OCI-LY3 (cell line): ENCODE results near the gene TSPAN8.
"Not testable (repeated sequence)": the region's sequence is repeated elsewhere in the genome, so short reads cannot be mapped to it uniquely, and the experiment has no call there.

ENCODE experiments used
- H2AFZ ChIP-seq: fragments of 200-600, 300-600 bp; shearing (Covaris generic); 2 replicates; pipeline ENCODE4 v1.6.0; 2014; ENCODE audit warnings: antibody characterized with exemption, low read depth, low read length
- H3K27ac ChIP-seq: fragments of 200-600, 300-600 bp; sonication (generic); 2 replicates; pipeline ENCODE4 v1.5.1; 2014; ENCODE audit warnings: mild to moderate bottlenecking, low read length, moderate library complexity, mixed read lengths
- H3K27me3 ChIP-seq: fragments of 200-600, 300-600 bp; sonication (generic); 2 replicates; pipeline ENCODE4 v1.6.1; 2014; ENCODE audit warnings: low read depth, low read length, mixed read lengths
- H3K36me3 ChIP-seq: fragments of 200-600, 300-600 bp; sonication (generic); replicated peaks from 2 replicates; pipeline ENCODE3; 2014; ENCODE audit warnings: low read depth, low read length, mixed read lengths
- H3K4me1 ChIP-seq: fragments of 300-600, 200-600 bp; sonication (generic); 2 replicates; pipeline ENCODE4 v1.6.1; 2014; ENCODE audit warnings: low read length, mixed read lengths
- H3K4me2 ChIP-seq: fragments of 200-600, 300-600 bp; sonication (generic); 2 replicates; pipeline ENCODE4 v1.6.1; 2014; ENCODE audit warnings: low read length, mixed read lengths
- H3K4me3 ChIP-seq: fragments of 300-600, 200-600 bp; sonication (generic); 2 replicates; pipeline ENCODE4 v1.5.1; 2014; ENCODE audit warnings: antibody characterized with exemption, mild to moderate bottlenecking, low read length, moderate library complexity
- H3K79me2 ChIP-seq: fragments of 300-600, 200-600 bp; shearing (Covaris generic); 2 replicates; pipeline ENCODE4 v1.6.1; 2014; ENCODE audit warnings: mild to moderate bottlenecking, low read length, mixed read lengths
- H3K9ac ChIP-seq: fragments of 300-600, 200-600 bp; shearing (Covaris generic); 2 replicates; pipeline ENCODE4 v1.6.0; 2014; ENCODE audit warnings: mild to moderate bottlenecking, low read length, moderate library complexity
- H3K9me3 ChIP-seq: fragments of 200-600, 300-600 bp; shearing (Covaris generic); 2 replicates; pipeline ENCODE4 v1.6.1; 2014; ENCODE audit warnings: low read length, mixed read lengths; ENCODE audit not compliant: insufficient read depth
- H4K20me1 ChIP-seq: fragments of 200-600, 300-600 bp; sonication (generic); 2 replicates; pipeline ENCODE4 v1.6.1; 2016; ENCODE audit warnings: low read length, mixed read lengths; ENCODE audit not compliant: insufficient read depth
- CTCF ChIP-seq: fragments of 200-600, 300-600 bp; sonication (generic); IDR thresholded peaks from 2 replicates; pipeline ENCODE4 v1.5.1; 2014; ENCODE audit warnings: antibody characterized with exemption, low read length, low read depth
- EZH2phosphoT487 ChIP-seq: fragments of 200-600 bp; shearing (Covaris generic); IDR thresholded peaks from 2 replicates; pipeline ENCODE4 v1.6.1; 2018; ENCODE audit warnings: antibody characterized with exemption, mixed run types, low read depth

Gene TSPAN8

GRCh38 chr12:71124835-71125460 is 32.9 kb downstream of the TSPAN8 start:
- H3K4me2 ChIP-seq: peak overlapping the region; percentile 6; the same call in 1 of the 2 replicates
- peak overlapping the region; percentile 7; the same call in 1 of the 2 replicates for H2AFZ ChIP-seq
- H4K20me1 ChIP-seq: no peaks in the 10 kb centered on the region
- no peaks in the 10 kb centered on the region for H3K4me1 ChIP-seq
- no peak overlapping the region for H3K4me3 ChIP-seq
- H3K9ac ChIP-seq: no peak overlapping the region
- no peaks in the 10 kb centered on the region for H3K9me3 ChIP-seq
- no peak overlapping the region for H3K27ac ChIP-seq
- TF ChIP-seq EZH2phosphoT487: no peak
- peak; percentile 27; the same call in 1 of the 2 replicates for TF ChIP-seq CTCF
- no peaks in the 10 kb centered on the region for H3K79me2 ChIP-seq
- H3K36me3 ChIP-seq: no peaks in the 10 kb centered on the region
- no peaks in the 10 kb centered on the region for H3K27me3 ChIP-seq

GRCh38 chr12:71113148-71113547 is 44.7 kb downstream of the TSPAN8 start:
- H3K4me3 ChIP-seq, H3K4me2 ChIP-seq, H3K4me1 ChIP-seq, H3K36me3 ChIP-seq, H3K9me3 ChIP-seq, H3K27ac ChIP-seq, H3K9ac ChIP-seq, H3K79me2 ChIP-seq, H2AFZ ChIP-seq, H3K27me3 ChIP-seq, H4K20me1 ChIP-seq: not testable (repeated sequence)

- H3K4me2 ChIP-seq: no peak overlapping the region
- H3K79me2 ChIP-seq: no peaks in the 10 kb centered on the region
- H3K27ac ChIP-seq: no peak overlapping the region
- no peaks in the 10 kb centered on the region for H3K36me3 ChIP-seq
- H3K9me3 ChIP-seq: 0 out of 2 replicates have a peak, but pooled peaks cover 3% of the 10 kb centered on the region
- no peaks in the 10 kb centered on the region for H3K27me3 ChIP-seq
- no peak overlapping the region for H3K4me3 ChIP-seq
- H3K4me1 ChIP-seq: peaks cover 5% of the 10 kb centered on the region; the same call in 1 of the 2 replicates
- no peak overlapping the region for H3K9ac ChIP-seq
- H4K20me1 ChIP-seq: no peaks in the 10 kb centered on the region
- TF ChIP-seq CTCF (no peak), EZH2phosphoT487 (no peak)
- H2AFZ ChIP-seq: no peak overlapping the region
Measured at GRCh38 chr12:71109834-71110233, 48.0 kb downstream of the TSPAN8 start.

- Histone ChIP-seq H3K27ac (no peak overlapping the region), H3K27me3 (no peaks in the 10 kb centered on the region), H4K20me1 (no peaks in the 10 kb centered on the region), H3K79me2 (no peaks in the 10 kb centered on the region), H3K36me3 (no peaks in the 10 kb centered on the region), H3K9me3 (0 out of 2 replicates have a peak, but pooled peaks cover under 1% of the 10 kb centered on the region), H3K9ac (no peak overlapping the region), H3K4me2 (no peak overlapping the region), H3K4me1 (peaks cover 5% of the 10 kb centered on the region; the same call in 1 of the 2 replicates), H3K4me3 (no peak overlapping the region), H2AFZ (no peak overlapping the region)
- TF ChIP-seq EZH2phosphoT487 (no peak), CTCF (no peak)
Measured at GRCh38 chr12:71108355-71108754, 49.4 kb downstream of the TSPAN8 start.
